BLaER1 (cell line): ENCODE results near the gene TCP11L1.

Source experiments
- H3K27ac ChIP-seq: shearing (Covaris generic); formaldehyde crosslinking; 2 replicates; pipeline ENCODE4 v1.8.1; 2022
- H3K27me3 ChIP-seq: shearing (Covaris generic); formaldehyde crosslinking; 2 replicates; pipeline ENCODE4 v1.8.1; 2022
- H3K36me3 ChIP-seq: shearing (Covaris generic); formaldehyde crosslinking; 2 replicates; pipeline ENCODE4 v1.8.1; 2022
- H3K4me1 ChIP-seq: shearing (Covaris generic); formaldehyde crosslinking; 2 replicates; pipeline ENCODE4 v1.8.1; 2022
- H3K4me2 ChIP-seq: shearing (Covaris generic); formaldehyde crosslinking; 2 replicates; pipeline ENCODE4 v1.8.1; 2022
- H3K4me3 ChIP-seq: shearing (Covaris generic); formaldehyde crosslinking; 2 replicates; pipeline ENCODE4 v1.8.1; 2022
- H3K9ac ChIP-seq: shearing (Covaris generic); formaldehyde crosslinking; 2 replicates; pipeline ENCODE4 v1.8.1; 2022
- H3K9me3 ChIP-seq: shearing (Covaris generic); formaldehyde crosslinking; 2 replicates; pipeline ENCODE4 v1.8.1; 2022
- H4K20me1 ChIP-seq: shearing (Covaris generic); formaldehyde crosslinking; 2 replicates; pipeline ENCODE4 v1.8.1; 2022
- Cebpa-rat ChIP-seq: shearing (Covaris generic); IDR thresholded peaks from 2 replicates; pipeline ENCODE4 v1.8.1; 2022

The TCP11L1 gene, protein sequence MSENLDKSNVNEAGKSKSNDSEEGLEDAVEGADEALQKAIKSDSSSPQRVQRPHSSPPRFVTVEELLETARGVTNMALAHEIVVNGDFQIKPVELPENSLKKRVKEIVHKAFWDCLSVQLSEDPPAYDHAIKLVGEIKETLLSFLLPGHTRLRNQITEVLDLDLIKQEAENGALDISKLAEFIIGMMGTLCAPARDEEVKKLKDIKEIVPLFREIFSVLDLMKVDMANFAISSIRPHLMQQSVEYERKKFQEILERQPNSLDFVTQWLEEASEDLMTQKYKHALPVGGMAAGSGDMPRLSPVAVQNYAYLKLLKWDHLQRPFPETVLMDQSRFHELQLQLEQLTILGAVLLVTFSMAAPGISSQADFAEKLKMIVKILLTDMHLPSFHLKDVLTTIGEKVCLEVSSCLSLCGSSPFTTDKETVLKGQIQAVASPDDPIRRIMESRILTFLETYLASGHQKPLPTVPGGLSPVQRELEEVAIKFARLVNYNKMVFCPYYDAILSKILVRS

GRCh38 chr11:33039274-33040032 lies at the start of gene TCP11L1:
Gene TCP11L1 (plus strand): TSS chr11:33039572. CDS start chr11:33043774, 4,202 bp downstream.
- Histone ChIP-seq H3K27me3 (no peaks in the 10 kb centered on the region), H3K4me3 (peak within 1 kb of the TSS; percentile 99), H3K36me3 (peaks cover 16% of the 10 kb centered on the region), H3K27ac (peak within 1 kb of the TSS; percentile 98), H3K4me2 (peak within 1 kb of the TSS; percentile 94), H3K4me1 (peaks cover 20% of the 10 kb centered on the region), H3K9ac (peak within 1 kb of the TSS; percentile 98), H4K20me1 (no peaks in the 10 kb centered on the region), H3K9me3 (no peaks in the 10 kb centered on the region)
- TF ChIP-seq Cebpa-rat: no peak

GRCh38 chr11:32990481-32990880 lies 48.9 kb upstream of the TCP11L1 start:
- Histone ChIP-seq H3K27ac (no peak overlapping the region), H3K4me2 (no peak overlapping the region), H3K4me3 (no peak overlapping the region), H3K36me3 (no peaks in the 10 kb centered on the region), H3K9me3 (peaks cover 24% of the 10 kb centered on the region), H4K20me1 (no peaks in the 10 kb centered on the region), H3K9ac (no peak overlapping the region), H3K27me3 (no peaks in the 10 kb centered on the region), H3K4me1 (no peaks in the 10 kb centered on the region)
- TF ChIP-seq Cebpa-rat: no peak

- Histone ChIP-seq H3K27me3 (no peaks in the 10 kb centered on the region), H3K9ac (no peak overlapping the region), H3K9me3 (peaks cover 24% of the 10 kb centered on the region), H3K4me3 (no peak overlapping the region), H3K36me3 (no peaks in the 10 kb centered on the region), H4K20me1 (no peaks in the 10 kb centered on the region), H3K27ac (no peak overlapping the region), H3K4me2 (no peak overlapping the region), H3K4me1 (no peaks in the 10 kb centered on the region)
- no peak for TF ChIP-seq Cebpa-rat
Measured at GRCh38 chr11:32991427-32991826, 47.9 kb upstream of the TCP11L1 start.

DNA sequence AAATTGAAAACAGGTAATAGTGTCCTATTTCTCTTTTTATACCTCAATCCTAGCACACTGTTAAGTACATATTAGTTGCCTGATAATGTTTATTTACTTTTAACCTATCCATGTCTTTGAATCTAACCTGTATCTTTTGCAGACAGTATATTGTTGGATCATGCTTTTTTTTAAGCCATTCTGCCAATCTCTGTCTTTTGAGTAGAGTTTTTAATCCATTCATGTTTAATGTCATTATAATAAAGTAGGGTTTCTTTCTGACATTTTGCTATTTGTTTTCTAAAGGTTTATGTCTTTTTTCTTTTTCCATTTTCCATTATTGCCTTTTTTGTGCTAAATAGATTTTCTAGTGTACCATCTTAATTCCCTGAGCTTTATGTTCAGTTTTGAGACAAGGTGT lies 47.5 kb upstream of the TCP11L1 start:
- Histone ChIP-seq H3K36me3 (no peaks in the 10 kb centered on the region), H3K27ac (no peak overlapping the region), H3K4me2 (no peak overlapping the region), H4K20me1 (no peaks in the 10 kb centered on the region), H3K4me1 (no peaks in the 10 kb centered on the region), H3K4me3 (no peak overlapping the region), H3K9me3 (peaks cover 24% of the 10 kb centered on the region), H3K9ac (no peak overlapping the region), H3K27me3 (no peaks in the 10 kb centered on the region)
- no peak for TF ChIP-seq Cebpa-rat

GRCh38 chr11:33000181-33000580 lies 39.2 kb upstream of the TCP11L1 start:
- Histone ChIP-seq H3K4me3 (no peak overlapping the region), H3K36me3 (no peaks in the 10 kb centered on the region), H3K9me3 (peaks cover 4% of the 10 kb centered on the region; the same call in 1 of the 2 replicates), H3K27me3 (no peaks in the 10 kb centered on the region), H3K9ac (no peak overlapping the region), H3K4me1 (peaks cover 10% of the 10 kb centered on the region), H3K27ac (no peak overlapping the region), H3K4me2 (no peak overlapping the region), H4K20me1 (no peaks in the 10 kb centered on the region)
- no peak for TF ChIP-seq Cebpa-rat

DNA sequence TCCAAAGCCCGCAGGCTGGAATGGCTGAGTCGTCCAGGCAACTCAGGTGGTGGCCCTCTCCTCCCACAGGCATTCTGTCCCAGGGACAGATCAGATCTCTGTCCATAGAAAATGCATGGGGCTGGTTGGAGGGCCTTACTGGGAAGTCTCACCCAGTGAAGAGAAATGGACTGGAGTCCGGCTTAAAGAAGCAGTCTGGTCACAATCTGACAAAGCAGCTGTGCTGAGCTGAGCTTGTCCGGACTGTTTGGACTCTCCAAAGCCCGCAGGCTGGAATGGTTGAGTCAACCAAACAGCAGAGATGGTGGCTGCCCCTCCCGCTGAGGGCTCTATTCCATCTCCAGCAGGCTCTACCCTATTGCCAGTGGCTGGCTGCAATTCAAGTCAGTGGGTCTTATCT lies 38.1 kb upstream of the TCP11L1 start:
- peaks cover 16% of the 10 kb centered on the region for H3K4me1 ChIP-seq

DNA sequence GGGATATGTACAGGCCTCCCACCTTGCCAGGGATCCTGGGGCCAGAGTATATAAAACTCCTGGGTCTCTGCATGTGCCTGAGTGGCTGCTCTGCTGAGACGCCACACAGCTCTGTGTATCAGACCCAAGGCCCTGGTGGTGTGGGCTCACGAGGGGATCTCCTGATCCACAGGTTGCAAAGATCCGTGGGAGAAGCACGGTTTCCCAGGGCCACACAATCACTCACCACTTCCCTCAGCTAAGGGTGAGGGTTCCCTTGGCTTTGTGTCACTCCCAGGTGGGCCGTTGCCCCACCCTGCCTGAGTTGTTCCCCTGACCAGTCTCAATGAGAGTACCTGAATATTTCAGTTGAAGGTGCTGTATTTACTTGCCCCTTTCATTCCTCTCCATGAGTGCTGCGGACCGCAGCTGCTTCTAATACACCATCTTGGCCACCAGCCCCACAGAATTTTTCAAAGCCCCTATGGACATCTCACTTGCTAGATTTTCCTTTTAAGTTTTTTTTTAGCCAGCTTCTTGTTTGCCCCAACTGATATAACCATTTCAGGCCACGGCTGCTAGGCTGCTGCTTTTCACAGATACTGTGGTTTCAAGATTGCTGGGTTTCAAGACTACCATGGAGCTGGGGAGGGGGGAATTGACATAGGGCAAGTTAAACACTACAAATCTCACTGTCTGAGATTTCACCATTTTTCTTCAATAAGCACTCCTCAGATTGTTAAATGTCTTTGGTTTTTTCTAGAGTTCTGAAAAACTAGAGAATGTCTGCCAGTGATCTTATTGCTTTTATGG lies 37.4 kb upstream of the TCP11L1 start:
- Histone ChIP-seq H3K4me1 (peaks cover 16% of the 10 kb centered on the region), H3K36me3 (no peaks in the 10 kb centered on the region), H3K4me3 (no peak overlapping the region), H3K27me3 (no peaks in the 10 kb centered on the region), H3K9me3 (peaks cover 4% of the 10 kb centered on the region; the same call in 1 of the 2 replicates), H4K20me1 (no peaks in the 10 kb centered on the region), H3K4me2 (no peak overlapping the region), H3K27ac (no peak overlapping the region), H3K9ac (no peak overlapping the region)
- no peak for TF ChIP-seq Cebpa-rat

More for the DNA sequence above, 38.1 kb upstream of the TCP11L1 start:
- Histone ChIP-seq H3K27ac (no peak overlapping the region), H3K4me2 (no peak overlapping the region), H4K20me1 (no peaks in the 10 kb centered on the region), H3K9me3 (peaks cover 4% of the 10 kb centered on the region; the same call in 1 of the 2 replicates), H3K27me3 (no peaks in the 10 kb centered on the region), H3K4me3 (no peak overlapping the region), H3K9ac (no peak overlapping the region), H3K36me3 (no peaks in the 10 kb centered on the region)
- no peak for TF ChIP-seq Cebpa-rat

DNA sequence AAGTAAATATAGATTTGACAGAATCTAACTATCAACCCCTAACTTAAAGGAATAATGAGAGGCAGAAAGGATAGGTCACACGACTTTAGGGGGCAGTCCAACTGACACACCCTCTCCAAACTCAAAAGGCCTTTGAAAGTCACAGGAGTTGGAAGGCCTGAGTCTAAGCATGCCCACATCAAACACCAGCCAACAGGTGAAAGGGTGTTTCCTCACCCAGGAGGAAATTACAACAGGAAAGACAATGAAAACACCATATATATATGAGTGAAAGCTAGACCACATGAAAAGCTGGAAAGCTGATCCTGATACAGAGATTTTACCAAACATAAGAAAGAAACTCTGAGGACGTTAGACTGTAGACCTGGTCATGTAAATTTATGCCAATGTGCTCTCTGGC lies 34.2 kb upstream of the TCP11L1 start:
- H3K9me3 ChIP-seq: peaks cover 4% of the 10 kb centered on the region; the same call in 1 of the 2 replicates
- H3K4me1 ChIP-seq: peaks cover 16% of the 10 kb centered on the region
- H3K36me3 ChIP-seq: no peaks in the 10 kb centered on the region
- H3K4me3 ChIP-seq: no peak overlapping the region
- H3K27me3 ChIP-seq: no peaks in the 10 kb centered on the region
- no peak overlapping the region for H3K27ac ChIP-seq
- H4K20me1 ChIP-seq: no peaks in the 10 kb centered on the region
- H3K9ac ChIP-seq: no peak overlapping the region
- no peak for TF ChIP-seq Cebpa-rat
- peak overlapping the region; percentile 7; the same call in 1 of the 2 replicates for H3K4me2 ChIP-seq

GRCh38 chr11:33006010-33006409 lies 33.4 kb upstream of the TCP11L1 start:
- Histone ChIP-seq H3K9ac (no peak overlapping the region), H3K4me1 (peaks cover 17% of the 10 kb centered on the region), H3K36me3 (no peaks in the 10 kb centered on the region), H3K27ac (no peak overlapping the region), H3K4me2 (no peak overlapping the region), H3K27me3 (no peaks in the 10 kb centered on the region), H4K20me1 (no peaks in the 10 kb centered on the region), H3K4me3 (no peak overlapping the region), H3K9me3 (no peaks in the 10 kb centered on the region)
- TF ChIP-seq Cebpa-rat: no peak
